ENCODE results near the gene MED27. TPM values are rescaled to one million over a fixed set of nuclear protein-coding genes. Genes with fewer than 3 reads are reported as not detected.

The MED27 gene
- total RNA-seq, 2 donors from 2014 or later, result 29.8 to 37.0 TPM

DNA sequence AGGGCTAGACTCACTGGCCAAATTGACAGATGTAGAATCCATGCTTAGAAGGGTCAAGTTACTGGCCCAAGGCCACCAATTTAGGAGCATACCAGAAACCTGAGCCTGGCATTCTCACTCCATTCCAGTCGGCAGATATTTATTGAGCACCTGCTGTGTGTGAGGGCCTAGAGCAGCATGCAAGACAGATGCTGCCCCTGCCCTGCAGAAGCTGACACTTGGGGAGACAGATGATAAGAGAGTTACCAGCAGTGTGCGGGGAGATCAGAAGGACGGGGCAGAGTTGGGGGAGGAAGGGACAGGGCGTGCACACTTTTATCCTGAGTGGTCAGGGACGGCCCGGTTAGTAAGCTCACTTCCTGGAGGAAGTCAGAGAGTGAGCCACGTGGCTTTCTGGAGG lies 228.3 kb downstream of the MED27 start:
- Mint-ChIP-seq H3K9me3 (no peaks in the 10 kb centered on the region), H3K36me3 (ENCODE audit: low read depth) (no peaks in the 10 kb centered on the region), H3K4me1 (peaks cover 9% of the 10 kb centered on the region), H3K4me3 (no peak overlapping the region), H3K27me3 (ENCODE audit: insufficient read depth) (no peaks in the 10 kb centered on the region), H3K27ac (no peak overlapping the region)
- DNase-seq, result no peak
- Histone ChIP-seq H3K36me3 (ENCODE audit: control insufficient read depth, insufficient read depth, low read length) (no peaks in the 10 kb centered on the region), H3K27me3 (ENCODE audit: control insufficient read depth, insufficient read depth, low read length, poor library complexity, severe bottlenecking) (no peaks in the 10 kb centered on the region), H3K9ac (ENCODE audit: extremely low read depth, low read length, poor library complexity, severe bottlenecking) (no peak overlapping the region), H3K4me3 (ENCODE audit: low read length) (no peak overlapping the region), H3K4me1 (ENCODE audit: control insufficient read depth, insufficient read depth, low read length) (no peaks in the 10 kb centered on the region), H3K27ac (ENCODE audit: low read depth, low read length) (no peak overlapping the region), H3K9me3 (ENCODE audit: control insufficient read depth, low read length) (no peaks in the 10 kb centered on the region)
- WGBS, 2 experiments (ENCODE audit: insufficient coverage in 1 of 2, insufficient read length in 1 of 2), result 72 to 81% methylated on average over 6 to 7 of the region's 7 CpGs
- TF ChIP-seq, protein P1, sequence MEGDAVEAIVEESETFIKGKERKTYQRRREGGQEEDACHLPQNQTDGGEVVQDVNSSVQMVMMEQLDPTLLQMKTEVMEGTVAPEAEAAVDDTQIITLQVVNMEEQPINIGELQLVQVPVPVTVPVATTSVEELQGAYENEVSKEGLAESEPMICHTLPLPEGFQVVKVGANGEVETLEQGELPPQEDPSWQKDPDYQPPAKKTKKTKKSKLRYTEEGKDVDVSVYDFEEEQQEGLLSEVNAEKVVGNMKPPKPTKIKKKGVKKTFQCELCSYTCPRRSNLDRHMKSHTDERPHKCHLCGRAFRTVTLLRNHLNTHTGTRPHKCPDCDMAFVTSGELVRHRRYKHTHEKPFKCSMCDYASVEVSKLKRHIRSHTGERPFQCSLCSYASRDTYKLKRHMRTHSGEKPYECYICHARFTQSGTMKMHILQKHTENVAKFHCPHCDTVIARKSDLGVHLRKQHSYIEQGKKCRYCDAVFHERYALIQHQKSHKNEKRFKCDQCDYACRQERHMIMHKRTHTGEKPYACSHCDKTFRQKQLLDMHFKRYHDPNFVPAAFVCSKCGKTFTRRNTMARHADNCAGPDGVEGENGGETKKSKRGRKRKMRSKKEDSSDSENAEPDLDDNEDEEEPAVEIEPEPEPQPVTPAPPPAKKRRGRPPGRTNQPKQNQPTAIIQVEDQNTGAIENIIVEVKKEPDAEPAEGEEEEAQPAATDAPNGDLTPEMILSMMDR (conservative IDR thresholded peaks at IDR 0.05), result no peak

DNA sequence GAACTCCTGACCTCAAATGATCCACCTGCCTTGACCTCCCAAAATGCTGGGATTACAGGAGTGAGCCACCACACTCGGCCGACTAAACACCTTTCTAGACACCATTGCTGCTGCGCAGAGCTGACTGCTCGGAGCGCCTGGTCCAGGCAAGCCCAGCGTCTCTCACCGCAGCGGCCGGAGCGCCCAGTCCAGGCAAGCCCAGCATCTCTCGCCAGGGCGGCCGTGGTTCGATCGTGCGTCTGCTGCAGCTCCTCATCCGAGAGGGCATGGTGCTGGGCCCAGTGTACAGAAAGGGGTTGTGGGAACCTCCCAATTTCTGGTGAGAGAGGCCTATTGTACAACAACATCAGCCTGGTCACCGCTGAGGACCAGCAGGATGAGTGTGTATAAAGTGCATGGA lies 230.3 kb downstream of the MED27 start:
- no peak overlapping the region for H3K4me3 Mint-ChIP-seq
- TF ChIP-seq, protein P1 (conservative IDR thresholded peaks at IDR 0.05), result no peak
- no peak overlapping the region for H3K4me3 ChIP-seq (ENCODE audit: low read length)
- H3K36me3 Mint-ChIP-seq (ENCODE audit: low read depth), result no peaks in the 10 kb centered on the region
- no peaks in the 10 kb centered on the region for H3K9me3 Mint-ChIP-seq
- H3K27ac Mint-ChIP-seq, result no peak overlapping the region
- H3K9ac ChIP-seq (ENCODE audit: extremely low read depth, low read length, poor library complexity, severe bottlenecking), result no peak overlapping the region
- 93% methylated on average over 16 to 18 of the region's 18 CpGs for WGBS, 2 experiments (ENCODE audit: insufficient coverage in 1 of 2, insufficient read length in 1 of 2)
- no peaks in the 10 kb centered on the region for H3K27me3 ChIP-seq (ENCODE audit: control insufficient read depth, insufficient read depth, low read length, poor library complexity, severe bottlenecking)
- DNase-seq, result no peak
- H3K36me3 ChIP-seq (ENCODE audit: control insufficient read depth, insufficient read depth, low read length), result no peaks in the 10 kb centered on the region
- H3K27me3 Mint-ChIP-seq (ENCODE audit: insufficient read depth), result no peaks in the 10 kb centered on the region
- no peak overlapping the region for H3K27ac ChIP-seq (ENCODE audit: low read depth, low read length)
- H3K9me3 ChIP-seq (ENCODE audit: control insufficient read depth, low read length), result no peaks in the 10 kb centered on the region
- H3K4me1 ChIP-seq (ENCODE audit: control insufficient read depth, insufficient read depth, low read length), result no peaks in the 10 kb centered on the region
- peaks cover 4% of the 10 kb centered on the region for H3K4me1 Mint-ChIP-seq

DNA sequence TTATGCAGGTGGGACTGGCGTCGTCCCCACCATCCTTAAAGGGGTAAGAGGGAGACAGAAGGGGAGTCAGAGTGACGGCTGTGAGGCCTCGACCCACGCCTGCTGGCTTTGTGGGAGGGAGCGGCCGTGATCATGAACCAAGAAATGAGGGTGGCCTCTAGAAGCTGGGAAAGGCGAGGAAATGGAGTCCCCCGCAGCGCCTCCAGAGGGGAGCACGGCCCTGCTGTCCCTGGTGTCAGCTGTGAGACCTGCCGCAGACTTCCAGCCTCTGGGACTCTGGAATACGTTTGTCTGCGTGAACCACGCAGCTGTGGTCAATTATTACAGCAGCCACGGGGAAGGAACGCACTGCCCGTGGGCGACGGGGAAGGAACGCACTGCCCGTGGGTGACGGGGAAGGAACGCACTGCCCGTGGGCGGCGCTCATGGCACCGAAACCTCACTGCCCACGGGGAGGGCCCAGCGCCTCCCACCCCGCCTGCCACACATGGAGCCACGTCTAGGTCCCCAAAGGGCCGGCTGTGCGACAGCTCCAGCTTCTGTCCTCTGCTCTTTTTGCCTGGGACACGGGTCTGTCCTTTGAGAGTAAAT lies 231.0 kb downstream of the MED27 start:
- 91% methylated on average over 30 to 35 of the region's 35 CpGs for WGBS, 2 experiments (ENCODE audit: insufficient coverage in 1 of 2, insufficient read length in 1 of 2)
- no peak overlapping the region for H3K4me3 ChIP-seq (ENCODE audit: low read length)
- TF ChIP-seq, protein P1 (conservative IDR thresholded peaks at IDR 0.05), result no peak
- H3K9ac ChIP-seq (ENCODE audit: extremely low read depth, low read length, poor library complexity, severe bottlenecking), result no peak overlapping the region
- H3K27ac ChIP-seq (ENCODE audit: low read depth, low read length), result no peak overlapping the region
- H3K4me1 Mint-ChIP-seq, result peaks cover 4% of the 10 kb centered on the region
- no peaks in the 10 kb centered on the region for H3K9me3 ChIP-seq (ENCODE audit: control insufficient read depth, low read length)
- H3K9me3 Mint-ChIP-seq, result no peaks in the 10 kb centered on the region
- no peaks in the 10 kb centered on the region for H3K27me3 Mint-ChIP-seq (ENCODE audit: insufficient read depth)
- no peaks in the 10 kb centered on the region for H3K36me3 Mint-ChIP-seq (ENCODE audit: low read depth)
- no peaks in the 10 kb centered on the region for H3K36me3 ChIP-seq (ENCODE audit: control insufficient read depth, insufficient read depth, low read length)
- no peaks in the 10 kb centered on the region for H3K4me1 ChIP-seq (ENCODE audit: control insufficient read depth, insufficient read depth, low read length)
- no peaks in the 10 kb centered on the region for H3K27me3 ChIP-seq (ENCODE audit: control insufficient read depth, insufficient read depth, low read length, poor library complexity, severe bottlenecking)
- no peak overlapping the region for H3K27ac Mint-ChIP-seq
- no peak overlapping the region for H3K4me3 Mint-ChIP-seq
- no peak for DNase-seq

Measured in endodermal cell (in vitro differentiated cells).